IPS-18a (cell line): ENCODE data around the gene PIGU.

ENCODE experiments used
- H3K27ac ChIP-seq: one replicate; pipeline ENCODE4 v1.5.1; 2013; ENCODE audit warnings: low read length
- H3K27me3 ChIP-seq: one replicate; pipeline ENCODE4 v1.6.1; 2013; ENCODE audit warnings: mild to moderate bottlenecking, low read length; ENCODE audit not compliant: control insufficient read depth, insufficient read depth
- H3K36me3 ChIP-seq: one replicate; pipeline ENCODE4 v1.6.1; 2013; ENCODE audit warnings: low read depth, low read length; ENCODE audit not compliant: control insufficient read depth
- H3K4me1 ChIP-seq: one replicate; pipeline ENCODE4 v1.6.1; 2013; ENCODE audit warnings: low read depth, low read length; ENCODE audit not compliant: control insufficient read depth
- H3K4me3 ChIP-seq: one replicate; pipeline ENCODE4 v1.5.1; 2013; ENCODE audit warnings: low read length
- H3K9ac ChIP-seq: one replicate; pipeline ENCODE4 v1.6.1; 2013; ENCODE audit warnings: mild to moderate bottlenecking, low read length, moderate library complexity
- H3K9me3 ChIP-seq: one replicate; pipeline ENCODE4 v1.6.1; 2013; ENCODE audit warnings: low read depth, low read length; ENCODE audit not compliant: control insufficient read depth

The PIGU gene

DNA sequence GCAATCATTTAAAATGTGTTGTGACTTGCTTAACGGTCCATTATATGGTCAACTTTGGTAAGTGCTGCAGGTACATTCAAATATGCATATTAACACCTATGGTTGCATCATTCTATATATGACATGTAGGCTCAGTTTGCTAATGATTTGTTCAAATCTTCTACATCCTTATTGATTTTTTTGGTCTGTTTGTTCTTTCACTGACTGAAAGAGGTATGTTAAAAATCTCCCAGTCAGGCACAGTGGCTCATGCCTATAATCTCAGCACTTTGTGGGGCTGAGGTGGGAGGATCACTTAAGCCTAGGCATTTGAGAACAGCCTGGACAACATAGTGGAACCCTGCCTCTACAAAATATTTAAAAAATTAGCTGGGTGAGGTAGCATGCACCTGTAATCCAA lies 29.2 kb downstream of the PIGU start:
- H3K9me3 ChIP-seq = no peaks in the 10 kb centered on the region
- H3K9ac ChIP-seq = no peak overlapping the region
- H3K27ac ChIP-seq = no peak overlapping the region
- H3K4me3 ChIP-seq = no peak overlapping the region
- no peaks in the 10 kb centered on the region for H3K27me3 ChIP-seq
- H3K4me1 ChIP-seq = no peaks in the 10 kb centered on the region
- no peaks in the 10 kb centered on the region for H3K36me3 ChIP-seq

- no peaks in the 10 kb centered on the region for H3K27me3 ChIP-seq
- no peak overlapping the region for H3K27ac ChIP-seq
- H3K9me3 ChIP-seq = no peaks in the 10 kb centered on the region
- H3K4me1 ChIP-seq = no peaks in the 10 kb centered on the region
- H3K9ac ChIP-seq = no peak overlapping the region
- H3K4me3 ChIP-seq = no peak overlapping the region
- H3K36me3 ChIP-seq = no peaks in the 10 kb centered on the region
Observed at GRCh38 chr20:34644951-34645350, 31.9 kb downstream of the PIGU start.

DNA sequence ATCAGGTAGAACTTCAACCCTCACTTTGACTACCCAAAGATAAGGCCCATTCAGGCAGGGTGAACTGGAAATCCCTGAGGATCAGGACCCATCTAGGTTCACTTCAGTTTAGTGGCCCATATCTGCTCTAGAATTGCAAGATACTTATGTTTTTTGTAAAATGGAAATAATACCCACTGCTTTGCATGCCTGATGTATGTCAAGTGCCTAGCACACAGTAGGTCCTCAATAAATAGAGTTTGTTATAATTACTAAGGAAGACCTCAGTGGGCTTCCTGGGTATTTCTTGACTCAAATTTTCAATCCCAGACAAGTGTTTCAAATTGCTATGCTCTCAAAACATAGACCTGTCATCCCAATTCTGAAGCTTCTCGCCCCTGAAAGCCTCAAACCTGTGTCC lies 32.5 kb downstream of the PIGU start:
- Histone ChIP-seq H3K4me1 (no peaks in the 10 kb centered on the region), H3K27ac (no peak overlapping the region), H3K9ac (no peak overlapping the region), H3K4me3 (no peak overlapping the region), H3K36me3 (no peaks in the 10 kb centered on the region), H3K9me3 (no peaks in the 10 kb centered on the region), H3K27me3 (no peaks in the 10 kb centered on the region)

GRCh38 chr20:34643928-34644327 lies 33.0 kb downstream of the PIGU start:
- no peaks in the 10 kb centered on the region for H3K36me3 ChIP-seq
- H3K27ac ChIP-seq = no peak overlapping the region
- H3K27me3 ChIP-seq = no peaks in the 10 kb centered on the region
- H3K4me3 ChIP-seq = no peak overlapping the region
- no peaks in the 10 kb centered on the region for H3K4me1 ChIP-seq
- H3K9me3 ChIP-seq = no peaks in the 10 kb centered on the region
- no peak overlapping the region for H3K9ac ChIP-seq

DNA sequence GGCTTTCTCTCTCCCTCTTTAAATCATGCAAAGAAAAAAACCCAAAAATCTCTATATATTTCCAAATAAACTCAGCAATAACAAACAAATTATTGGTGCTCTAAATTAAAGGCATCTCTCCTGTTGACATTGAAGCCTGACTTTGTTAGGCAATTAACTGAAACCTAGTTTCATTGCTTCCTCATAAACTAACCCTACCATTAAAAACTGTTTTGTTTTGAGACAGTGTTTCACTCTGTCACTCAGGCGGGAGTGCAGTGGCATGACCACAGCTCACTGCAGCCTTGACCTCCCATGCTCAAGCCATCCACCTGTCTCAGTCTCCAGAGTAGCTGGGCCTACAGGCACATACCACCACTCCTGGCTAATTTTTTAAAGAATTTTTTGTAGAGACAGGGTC lies 34.9 kb downstream of the PIGU start:
- Histone ChIP-seq H3K27ac (no peak overlapping the region), H3K27me3 (no peaks in the 10 kb centered on the region)

GRCh38 chr20:34639755-34640222 lies 37.1 kb downstream of the PIGU start:
- Histone ChIP-seq H3K9ac (no peak overlapping the region), H3K4me3 (no peak overlapping the region), H3K36me3 (peaks cover 7% of the 10 kb centered on the region), H3K27ac (no peak overlapping the region), H3K27me3 (no peaks in the 10 kb centered on the region), H3K4me1 (no peaks in the 10 kb centered on the region), H3K9me3 (no peaks in the 10 kb centered on the region)

More for the DNA sequence above, 34.9 kb downstream of the PIGU start:
- Histone ChIP-seq H3K36me3 (peaks cover 7% of the 10 kb centered on the region), H3K4me3 (no peak overlapping the region), H3K4me1 (no peaks in the 10 kb centered on the region), H3K9ac (no peak overlapping the region), H3K9me3 (no peaks in the 10 kb centered on the region)

DNA sequence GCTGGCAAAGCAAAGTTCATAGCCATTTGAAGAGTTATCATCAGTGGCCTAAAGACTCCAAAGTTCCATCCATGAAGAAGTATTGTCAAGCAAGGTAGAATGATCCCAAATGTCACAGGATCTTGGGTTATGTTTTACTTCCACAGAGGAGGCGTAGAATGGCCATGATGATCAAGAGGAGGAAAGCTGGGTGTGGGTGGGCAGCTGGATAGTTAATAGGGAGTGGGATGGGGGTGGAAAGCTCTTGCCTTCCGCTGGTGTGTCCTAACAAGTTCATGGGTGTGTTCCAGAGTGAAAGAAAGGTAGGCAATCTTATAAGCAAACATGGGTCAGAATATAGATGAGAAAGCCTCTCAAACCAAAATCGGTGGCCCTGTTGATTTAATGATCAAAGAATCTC lies 38.4 kb downstream of the PIGU start:
- Histone ChIP-seq H3K4me3 (no peak overlapping the region), H3K9ac (no peak overlapping the region), H3K27me3 (no peaks in the 10 kb centered on the region), H3K9me3 (no peaks in the 10 kb centered on the region), H3K27ac (no peak overlapping the region), H3K36me3 (peaks cover 15% of the 10 kb centered on the region), H3K4me1 (no peaks in the 10 kb centered on the region)

GRCh38 chr20:34638039-34638292 lies 38.9 kb downstream of the PIGU start:
- Histone ChIP-seq H3K4me1 (no peaks in the 10 kb centered on the region), H3K36me3 (peaks cover 20% of the 10 kb centered on the region), H3K27ac (no peak overlapping the region), H3K9me3 (no peaks in the 10 kb centered on the region), H3K27me3 (no peaks in the 10 kb centered on the region), H3K9ac (no peak overlapping the region), H3K4me3 (no peak overlapping the region)

DNA sequence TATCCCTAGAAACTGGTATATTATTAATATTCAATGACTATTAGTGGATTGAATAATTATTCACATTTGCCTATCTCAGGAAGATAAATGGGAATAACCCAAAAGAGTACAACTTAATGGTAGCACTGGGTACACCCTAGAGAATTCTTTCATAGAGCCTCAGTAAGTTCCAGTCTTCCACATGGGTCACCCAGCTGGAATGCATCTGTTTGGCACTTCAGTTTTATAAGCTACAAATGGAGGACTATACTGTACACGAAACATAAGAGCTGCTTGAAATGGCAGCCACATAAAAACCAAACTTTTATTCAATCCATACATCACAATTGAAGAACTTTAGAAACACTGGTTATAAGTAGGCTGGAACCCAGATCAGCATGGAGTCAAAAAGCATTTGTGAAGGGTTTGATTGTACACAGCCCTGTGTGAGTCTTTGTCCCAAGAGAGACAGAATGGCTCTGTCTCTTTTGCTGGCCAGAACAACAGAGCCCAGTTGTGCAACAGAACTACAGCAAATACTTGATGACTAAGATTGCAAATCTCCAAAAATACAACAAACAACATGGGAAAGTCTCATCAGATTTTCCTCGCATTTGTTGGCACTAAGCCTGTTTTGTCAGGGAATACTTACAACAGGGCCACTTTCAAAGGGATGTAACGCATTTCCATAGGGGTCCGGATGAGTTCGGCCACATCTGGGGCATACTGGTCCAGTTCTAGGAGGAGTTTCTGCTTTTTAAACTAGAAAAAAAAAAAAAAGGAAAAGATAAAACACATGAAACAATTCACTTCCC lies 39.5 kb downstream of the PIGU start:
- Histone ChIP-seq H3K4me1 (no peaks in the 10 kb centered on the region), H3K27me3 (no peaks in the 10 kb centered on the region), H3K27ac (no peak overlapping the region), H3K9ac (no peak overlapping the region), H3K9me3 (no peaks in the 10 kb centered on the region), H3K4me3 (no peak overlapping the region), H3K36me3 (peaks cover 22% of the 10 kb centered on the region)

- H3K27ac ChIP-seq = no peak overlapping the region
- H3K36me3 ChIP-seq = peaks cover 24% of the 10 kb centered on the region
- H3K9me3 ChIP-seq = no peaks in the 10 kb centered on the region
Observed at GRCh38 chr20:34636648-34637047, 40.2 kb downstream of the PIGU start.

GRCh38 chr20:34634392-34634791 lies 42.5 kb downstream of the PIGU start:
- no peak overlapping the region for H3K27ac ChIP-seq
- no peak overlapping the region for H3K9ac ChIP-seq
- H3K9me3 ChIP-seq = no peaks in the 10 kb centered on the region
- H3K27me3 ChIP-seq = no peaks in the 10 kb centered on the region
- H3K36me3 ChIP-seq = peaks cover 24% of the 10 kb centered on the region
- H3K4me1 ChIP-seq = no peaks in the 10 kb centered on the region
- H3K4me3 ChIP-seq = no peak overlapping the region

More at GRCh38 chr20:34636648-34637047, 40.2 kb downstream of the PIGU start:
- no peak overlapping the region for H3K9ac ChIP-seq
- no peaks in the 10 kb centered on the region for H3K4me1 ChIP-seq
- H3K27me3 ChIP-seq = no peaks in the 10 kb centered on the region
- H3K4me3 ChIP-seq = no peak overlapping the region

GRCh38 chr20:34632870-34633452 lies 43.9 kb downstream of the PIGU start:
- H3K27ac ChIP-seq = no peak overlapping the region
- H3K4me3 ChIP-seq = no peak overlapping the region
- H3K36me3 ChIP-seq = peaks cover 24% of the 10 kb centered on the region
- H3K4me1 ChIP-seq = no peaks in the 10 kb centered on the region
- no peaks in the 10 kb centered on the region for H3K9me3 ChIP-seq
- no peaks in the 10 kb centered on the region for H3K27me3 ChIP-seq
- H3K9ac ChIP-seq = no peak overlapping the region
